ENCODE data around the gene AMBP. TPM values are rescaled to one million over a fixed set of nuclear protein-coding genes. Genes with fewer than 3 reads are reported as not detected.
A peak's percentile ranks its signal among the peaks of the same experiment; 100 is the strongest.

The AMBP gene
- total and polyA plus RNA-seq, 2 of the 13 experiments (the other 11 are each of a cell fraction or from before 2014, with no cell fraction given), result 1,510 to 2,580 TPM

DNA sequence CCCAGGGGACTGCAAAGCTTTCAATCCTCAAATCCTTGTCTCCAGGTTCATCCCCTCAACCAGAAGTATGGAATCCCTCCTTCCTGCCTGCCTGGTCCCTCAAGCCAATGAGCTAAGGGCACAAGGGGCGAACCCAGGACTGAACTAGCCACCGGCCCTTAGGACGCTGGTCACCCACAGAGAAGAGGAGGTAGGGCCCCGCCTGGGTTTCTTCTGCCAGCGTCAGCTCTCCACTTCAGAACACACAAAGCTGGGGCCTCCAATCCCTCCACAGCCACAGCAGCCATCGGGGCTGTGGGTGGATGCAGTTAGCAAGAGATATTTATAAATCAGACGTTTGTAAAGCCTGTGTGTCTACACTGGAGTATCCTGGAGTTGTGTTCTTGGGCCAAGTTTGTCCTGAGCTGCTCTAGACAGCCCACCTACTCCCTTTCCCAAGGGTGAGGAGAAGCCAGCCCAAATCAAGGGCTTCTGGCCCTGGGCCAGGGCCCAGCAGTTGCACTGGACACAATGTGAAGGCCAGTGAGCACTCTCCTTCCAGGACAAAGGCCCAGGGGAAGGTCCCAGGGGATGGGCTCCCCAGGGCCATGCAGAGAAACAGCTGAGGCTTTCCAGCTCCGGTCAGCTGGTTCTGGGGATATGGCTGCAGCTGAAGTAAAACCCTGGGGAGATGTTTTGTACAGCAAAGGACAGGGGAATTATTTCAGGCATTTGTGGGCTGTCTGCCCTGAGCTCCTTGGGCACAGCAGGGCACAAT is 18.9 kb downstream of the AMBP start (continued):
- no peak for TF ChIP-seq ZBTB43 (CRISPR knock-in tag; conservative IDR thresholded peaks at IDR 0.05)
- TF ChIP-seq, protein P1, sequence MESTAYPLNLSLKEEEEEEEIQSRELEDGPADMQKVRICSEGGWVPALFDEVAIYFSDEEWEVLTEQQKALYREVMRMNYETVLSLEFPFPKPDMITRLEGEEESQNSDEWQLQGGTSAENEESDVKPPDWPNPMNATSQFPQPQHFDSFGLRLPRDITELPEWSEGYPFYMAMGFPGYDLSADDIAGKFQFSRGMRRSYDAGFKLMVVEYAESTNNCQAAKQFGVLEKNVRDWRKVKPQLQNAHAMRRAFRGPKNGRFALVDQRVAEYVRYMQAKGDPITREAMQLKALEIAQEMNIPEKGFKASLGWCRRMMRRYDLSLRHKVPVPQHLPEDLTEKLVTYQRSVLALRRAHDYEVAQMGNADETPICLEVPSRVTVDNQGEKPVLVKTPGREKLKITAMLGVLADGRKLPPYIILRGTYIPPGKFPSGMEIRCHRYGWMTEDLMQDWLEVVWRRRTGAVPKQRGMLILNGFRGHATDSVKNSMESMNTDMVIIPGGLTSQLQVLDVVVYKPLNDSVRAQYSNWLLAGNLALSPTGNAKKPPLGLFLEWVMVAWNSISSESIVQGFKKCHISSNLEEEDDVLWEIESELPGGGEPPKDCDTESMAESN (CRISPR knock-in tag; conservative IDR thresholded peaks at IDR 0.05), result peak; percentile 25; the same call in 1 of the 2 replicates
- no peak for TF ChIP-seq CEBPG (CRISPR knock-in tag; IDR thresholded peaks at IDR 0.05)
- no peak for TF ChIP-seq ZNF570 (CRISPR knock-in tag; IDR thresholded peaks at IDR 0.05; ENCODE audit: borderline replicate concordance)
- no peak for TF ChIP-seq CCDC6 (CRISPR knock-in tag; IDR thresholded peaks at IDR 0.05)
- TF ChIP-seq PREB (CRISPR knock-in tag; IDR thresholded peaks at IDR 0.05), result no peak
- TF ChIP-seq ARHGAP35 (CRISPR knock-in tag; IDR thresholded peaks at IDR 0.05; ENCODE audit: borderline replicate concordance), result no peak
- TF ChIP-seq DRAP1 (CRISPR knock-in tag; IDR thresholded peaks at IDR 0.05), result no peak
- TF ChIP-seq, protein P2, sequence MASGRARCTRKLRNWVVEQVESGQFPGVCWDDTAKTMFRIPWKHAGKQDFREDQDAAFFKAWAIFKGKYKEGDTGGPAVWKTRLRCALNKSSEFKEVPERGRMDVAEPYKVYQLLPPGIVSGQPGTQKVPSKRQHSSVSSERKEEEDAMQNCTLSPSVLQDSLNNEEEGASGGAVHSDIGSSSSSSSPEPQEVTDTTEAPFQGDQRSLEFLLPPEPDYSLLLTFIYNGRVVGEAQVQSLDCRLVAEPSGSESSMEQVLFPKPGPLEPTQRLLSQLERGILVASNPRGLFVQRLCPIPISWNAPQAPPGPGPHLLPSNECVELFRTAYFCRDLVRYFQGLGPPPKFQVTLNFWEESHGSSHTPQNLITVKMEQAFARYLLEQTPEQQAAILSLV (CRISPR knock-in tag; IDR thresholded peaks at IDR 0.05; ENCODE audit: borderline replicate concordance), result no peak
- no peak for TF ChIP-seq ZNF331 (CRISPR knock-in tag; IDR thresholded peaks at IDR 0.05)
- TF ChIP-seq, protein P3, sequence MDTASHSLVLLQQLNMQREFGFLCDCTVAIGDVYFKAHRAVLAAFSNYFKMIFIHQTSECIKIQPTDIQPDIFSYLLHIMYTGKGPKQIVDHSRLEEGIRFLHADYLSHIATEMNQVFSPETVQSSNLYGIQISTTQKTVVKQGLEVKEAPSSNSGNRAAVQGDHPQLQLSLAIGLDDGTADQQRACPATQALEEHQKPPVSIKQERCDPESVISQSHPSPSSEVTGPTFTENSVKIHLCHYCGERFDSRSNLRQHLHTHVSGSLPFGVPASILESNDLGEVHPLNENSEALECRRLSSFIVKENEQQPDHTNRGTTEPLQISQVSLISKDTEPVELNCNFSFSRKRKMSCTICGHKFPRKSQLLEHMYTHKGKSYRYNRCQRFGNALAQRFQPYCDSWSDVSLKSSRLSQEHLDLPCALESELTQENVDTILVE (CRISPR knock-in tag; IDR thresholded peaks at IDR 0.05), result no peak
- 0 out of 2 replicates have a peak, but pooled peaks have one; percentile 53 for TF ChIP-seq ZSCAN29 (CRISPR knock-in tag; conservative IDR thresholded peaks at IDR 0.05)
- TF ChIP-seq ZNF546 (CRISPR knock-in tag; conservative IDR thresholded peaks at IDR 0.05), result no peak
- no peak for TF ChIP-seq TCF12 (IDR thresholded peaks at IDR 0.05)
- TF ChIP-seq TCF12 (CRISPR knock-in tag; IDR thresholded peaks at IDR 0.05), result no peak
- TF ChIP-seq PCBP2 (optimal IDR thresholded peaks at IDR 0.05; ENCODE audit: low read depth, low read length, poor library complexity, severe bottlenecking), result no peak
- TF ChIP-seq ZNF839 (CRISPR knock-in tag; IDR thresholded peaks at IDR 0.05; ENCODE audit: borderline replicate concordance), result no peak
- TF ChIP-seq FOXK1 (CRISPR knock-in tag; IDR thresholded peaks at IDR 0.05; ENCODE audit: borderline replicate concordance, low read depth), result no peak
- TF ChIP-seq MED8 (CRISPR knock-in tag; IDR thresholded peaks at IDR 0.05; ENCODE audit: insufficient replicate concordance), result no peak
